CD1c-positive myeloid dendritic cell (primary cell): ENCODE measurements around the gene ACVR1B.

Experiments
- DNase-seq: peaks from one replicate; pipeline ENCODE4 v3.0.0-alpha.2; 2016; ENCODE audit errors: extremely low spot score

Gene ACVR1B

GRCh38 chr12:51917041-51917590 is 34.4 kb upstream of the ACVR1B start:
- DNase-seq: no peak

DNA sequence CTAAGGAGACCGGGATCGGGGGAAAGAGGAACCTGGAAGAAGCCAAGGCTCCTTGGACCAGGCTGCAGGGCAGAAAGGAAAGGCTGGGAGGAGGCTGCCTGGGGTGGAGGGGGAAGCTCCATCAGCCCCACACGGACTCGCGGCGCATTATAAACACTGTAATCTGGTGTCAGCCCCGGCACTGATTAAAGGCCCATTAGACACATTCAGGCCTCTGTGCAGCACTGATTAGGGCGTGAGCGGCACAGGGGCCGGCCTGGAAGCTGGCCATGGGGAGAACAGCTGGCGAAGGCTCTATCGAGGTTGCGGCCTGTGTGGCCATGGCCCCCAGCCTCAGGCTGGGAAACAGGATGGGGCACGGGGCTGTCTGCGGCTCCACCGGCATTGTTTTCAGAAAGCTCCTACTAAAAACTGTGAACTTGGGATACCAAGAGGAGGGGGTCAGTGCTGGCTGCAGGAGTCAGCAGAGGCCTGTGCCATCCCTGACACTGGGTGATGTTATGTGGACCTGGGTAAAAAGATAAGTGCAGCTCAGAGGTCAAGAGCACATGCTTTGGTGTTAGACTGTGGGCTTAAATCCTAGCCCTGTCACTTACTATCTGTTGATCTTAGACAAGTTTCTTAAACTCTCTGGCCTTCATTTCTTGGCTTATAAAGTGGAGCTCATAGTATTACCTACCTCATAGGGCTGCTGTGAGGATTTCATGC is 33.6 kb upstream of the ACVR1B start:
- DNase-seq: no peak

DNA sequence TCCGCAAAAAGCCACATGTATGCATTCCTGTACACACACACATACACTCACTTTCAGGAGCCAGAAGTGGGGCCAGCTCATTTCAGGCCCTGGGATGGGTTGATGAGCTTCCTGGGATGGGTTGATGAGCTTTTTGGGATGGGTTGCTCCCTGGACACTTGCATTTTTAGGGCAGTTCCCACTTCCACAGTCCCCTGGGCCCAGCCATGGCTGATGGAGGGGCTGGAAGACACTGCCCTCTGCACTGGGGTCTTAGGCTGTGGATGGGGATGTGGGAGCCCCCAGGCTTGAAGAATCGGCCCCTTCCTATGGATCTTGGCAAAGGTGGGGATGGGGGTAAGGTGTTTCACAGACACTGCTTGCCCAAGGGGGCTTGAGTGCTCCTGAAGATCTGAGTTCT is 31.5 kb upstream of the ACVR1B start:
- DNase-seq: no peak

- no peak for DNase-seq
Measured at GRCh38 chr12:51921017-51921725, 30.3 kb upstream of the ACVR1B start.

GRCh38 chr12:51922146-51922545 is 29.4 kb upstream of the ACVR1B start:
- no peak for DNase-seq

DNA sequence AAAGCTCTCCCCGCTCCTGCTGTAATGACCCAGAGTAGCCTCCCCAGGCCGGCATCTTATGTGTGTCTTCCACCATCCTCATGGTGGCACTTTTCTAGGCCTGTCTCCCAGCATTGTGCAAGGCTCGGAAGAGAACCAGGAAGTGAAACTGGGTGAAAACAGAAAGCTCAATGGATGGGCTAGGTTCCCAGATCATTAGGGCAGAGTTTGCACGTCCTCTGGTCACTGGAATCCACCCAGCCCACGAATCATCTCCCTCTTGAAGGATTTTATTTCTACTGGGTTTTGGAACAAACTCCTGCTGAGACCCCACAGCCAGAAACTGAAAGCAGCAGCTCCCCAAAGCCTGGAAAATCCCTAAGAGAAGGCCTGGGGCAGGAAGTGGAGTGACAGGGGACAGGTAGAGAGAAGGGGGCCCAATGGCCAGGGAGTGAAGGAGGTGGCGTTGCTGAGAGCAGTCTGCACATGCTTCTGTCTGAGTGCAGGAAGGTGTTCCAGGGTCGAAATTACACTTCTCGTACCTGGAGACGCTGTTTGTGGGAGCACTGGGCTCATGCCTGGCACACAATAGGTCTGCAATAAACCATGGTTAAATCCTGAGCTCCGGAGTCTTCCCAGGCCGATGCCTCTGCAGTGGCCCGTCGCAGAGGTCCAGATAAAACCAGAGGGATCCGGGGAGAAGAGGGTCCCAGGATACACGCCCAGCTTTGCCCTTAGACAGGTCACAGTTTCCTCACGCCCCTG is 28.6 kb upstream of the ACVR1B start:
- DNase-seq: peak; percentile 93

- DNase-seq: peak; percentile 52
Measured at GRCh38 chr12:51923506-51924365, 27.8 kb upstream of the ACVR1B start.

- DNase-seq: no peak
Measured at GRCh38 chr12:51924551-51925319, 26.8 kb upstream of the ACVR1B start.

GRCh38 chr12:51925346-51926063 is 26.0 kb upstream of the ACVR1B start:
- no peak for DNase-seq

DNA sequence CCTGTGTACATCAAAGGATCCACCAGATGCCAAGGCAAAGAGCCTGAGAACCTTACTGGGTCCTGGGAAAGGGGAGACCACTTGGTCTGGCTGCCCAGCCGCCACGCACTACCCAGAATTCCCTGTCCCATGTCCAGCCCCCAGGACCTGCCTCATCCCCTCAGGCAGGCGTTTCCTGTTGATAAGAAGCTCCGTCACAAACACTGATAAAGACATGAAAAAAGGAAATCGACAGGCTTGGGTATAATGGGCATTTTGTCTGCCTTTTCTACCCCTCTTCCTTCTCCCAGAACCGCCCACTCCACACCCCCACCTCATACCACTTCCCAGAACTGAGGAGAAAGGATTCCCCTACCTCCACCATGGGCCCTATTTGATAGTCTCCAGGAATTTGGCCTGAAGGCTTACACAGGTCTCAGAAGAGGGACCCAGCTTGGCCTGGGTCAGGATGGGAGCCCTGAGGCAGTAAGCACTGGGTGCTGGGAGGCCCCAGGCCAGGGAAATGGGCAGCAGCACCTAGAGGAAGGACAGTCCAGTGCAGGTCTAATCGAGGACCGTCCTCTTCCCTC is 25.4 kb upstream of the ACVR1B start:
- DNase-seq: peak; percentile 7

- peak; percentile 33 for DNase-seq
Measured at GRCh38 chr12:51926718-51927117, 24.8 kb upstream of the ACVR1B start.

GRCh38 chr12:51932218-51933076 is 19.1 kb upstream of the ACVR1B start:
- no peak for DNase-seq

DNA sequence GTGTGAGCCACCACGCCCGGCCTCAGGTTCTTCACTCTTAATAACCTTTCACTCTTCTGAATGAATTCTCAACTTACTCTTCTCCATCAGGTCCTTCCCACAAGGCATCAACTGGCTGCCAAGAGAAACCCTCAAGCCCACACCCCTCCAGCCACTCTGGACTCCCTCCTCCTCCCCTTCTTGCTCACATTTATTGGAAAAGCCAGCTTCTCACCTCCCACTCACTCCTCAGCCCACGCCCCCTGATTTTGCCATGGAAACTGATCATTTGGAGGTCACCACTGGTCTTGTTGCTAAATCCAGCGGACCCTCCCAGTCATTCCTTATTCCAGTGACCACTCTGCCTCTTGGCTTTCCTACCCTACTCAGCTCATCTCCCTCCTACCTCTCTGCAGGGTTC is 17.4 kb upstream of the ACVR1B start:
- no peak for DNase-seq

DNA sequence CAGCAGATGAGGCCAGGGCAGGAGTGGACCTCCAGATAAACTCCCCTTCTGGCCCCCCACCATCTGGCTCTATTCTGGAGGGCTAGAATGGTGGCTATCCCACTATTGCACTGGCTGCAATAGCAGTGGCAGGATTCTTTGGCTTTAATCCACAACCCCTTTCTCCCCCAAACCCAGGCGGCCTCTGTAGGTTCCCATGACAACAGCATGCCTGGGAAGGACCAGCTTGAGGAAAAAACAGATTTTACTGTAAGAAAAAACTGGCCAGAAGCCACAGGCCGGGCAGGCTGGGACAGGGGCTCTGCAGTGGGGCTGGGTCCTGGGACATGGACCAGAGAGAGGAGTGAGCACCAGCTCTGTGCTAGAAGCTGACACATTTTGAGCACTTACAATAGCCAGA is 13.6 kb upstream of the ACVR1B start:
- no peak for DNase-seq

- no peak for DNase-seq
Measured at GRCh38 chr12:51938726-51939125, 12.8 kb upstream of the ACVR1B start.

DNA sequence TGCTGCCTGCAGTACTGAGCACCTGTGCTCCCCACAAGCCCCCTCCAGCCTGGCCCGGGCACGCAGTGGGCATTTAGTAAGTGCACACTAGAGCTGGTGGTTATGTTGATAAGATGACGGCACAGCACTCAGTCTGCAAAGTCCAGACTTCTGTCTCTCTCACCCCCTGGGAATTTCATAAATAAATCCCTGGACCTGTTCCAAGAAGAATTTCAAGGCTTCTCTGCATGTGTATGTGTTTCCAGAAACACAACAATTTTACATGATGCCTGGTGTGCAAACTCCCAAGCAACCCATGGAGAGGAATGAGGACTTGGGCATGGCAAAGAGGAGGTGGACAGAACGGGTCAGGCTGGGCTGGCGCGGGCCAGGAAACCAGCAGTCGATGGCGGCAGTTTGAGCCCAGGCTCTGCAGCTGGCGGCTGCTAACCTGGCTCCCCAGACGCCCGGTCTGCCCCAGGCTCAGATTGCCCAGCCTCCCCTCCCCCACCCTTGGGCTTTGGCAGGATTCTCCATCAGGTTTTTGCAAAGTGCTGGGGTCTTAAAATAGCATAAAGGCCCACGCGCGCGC is 10.4 kb upstream of the ACVR1B start:
- DNase-seq: no peak

- DNase-seq: no peak
Measured at GRCh38 chr12:51941604-51942003, 9.9 kb upstream of the ACVR1B start.

- DNase-seq: no peak
Measured at GRCh38 chr12:51942056-51942455, 9.4 kb upstream of the ACVR1B start.
